Measurements from ENCODE around the gene STPG2. TPM values are rescaled to one million over a fixed set of nuclear protein-coding genes. Genes with fewer than 3 reads are reported as not detected.

The STPG2 gene
- total RNA-seq, 2 donors from 2014 or later, result not detected

DNA sequence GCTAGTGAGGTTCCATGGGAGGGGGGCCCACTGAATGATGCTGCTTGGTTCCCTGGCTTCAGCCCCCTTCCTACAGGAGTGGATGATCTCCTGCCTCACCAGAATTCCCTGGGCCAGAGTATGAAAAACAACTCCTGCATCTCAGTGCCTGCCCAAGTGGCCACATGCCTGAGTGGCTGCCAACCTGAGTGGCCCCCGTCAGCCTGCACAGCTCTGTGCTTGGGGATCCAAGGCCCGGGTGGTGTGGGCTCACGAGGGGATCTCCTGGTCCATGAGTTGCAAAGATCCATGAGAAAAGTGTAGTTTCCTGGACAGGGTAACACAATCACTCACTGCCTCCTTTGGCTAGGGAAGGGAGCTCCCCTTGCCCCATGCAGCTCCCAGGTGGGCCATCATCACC, 17.1 kb downstream of the STPG2 start:
- Mint-ChIP-seq H3K27ac (no peak overlapping the region), H3K27me3 (ENCODE audit: low read depth) (peaks cover 6% of the 10 kb centered on the region), H3K4me1 (ENCODE audit: low read depth) (no peaks in the 10 kb centered on the region), H3K36me3 (ENCODE audit: insufficient read depth in 2 of 2) (peaks cover 0 to 1% of the 10 kb centered on the region in 2 donors), H3K9me3 (peaks cover 8 to 11% of the 10 kb centered on the region in 2 donors), H3K4me3 (no peak overlapping the region)
- DNase-seq (no peak), ATAC-seq (replicated peaks in 1 of 2) (no peak)

DNA sequence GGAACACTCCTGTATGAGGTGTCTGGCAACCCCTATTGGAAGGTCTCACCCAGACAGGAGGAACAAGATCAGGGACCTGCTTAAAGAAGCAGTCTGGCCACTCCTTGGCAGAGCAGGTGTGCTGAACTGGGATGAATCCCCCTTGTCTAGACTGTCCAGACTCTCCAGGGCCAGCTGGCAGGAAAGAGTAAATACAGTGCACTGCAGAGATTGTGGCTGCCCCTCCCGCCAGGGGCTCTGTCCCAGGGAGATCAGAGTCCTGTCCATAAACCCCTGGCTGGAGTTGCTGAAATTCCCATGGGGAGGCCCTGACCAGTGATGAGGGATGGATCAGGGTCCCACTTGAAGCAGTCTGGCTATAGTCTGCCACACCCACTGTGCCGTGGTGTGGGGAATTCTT, 17.7 kb downstream of the STPG2 start:
- no peak overlapping the region for H3K4me3 Mint-ChIP-seq
- H3K27me3 Mint-ChIP-seq (ENCODE audit: low read depth), result peaks cover under 1% of the 10 kb centered on the region
- no peak for ATAC-seq (replicated peaks in 1 of 2)

DNA sequence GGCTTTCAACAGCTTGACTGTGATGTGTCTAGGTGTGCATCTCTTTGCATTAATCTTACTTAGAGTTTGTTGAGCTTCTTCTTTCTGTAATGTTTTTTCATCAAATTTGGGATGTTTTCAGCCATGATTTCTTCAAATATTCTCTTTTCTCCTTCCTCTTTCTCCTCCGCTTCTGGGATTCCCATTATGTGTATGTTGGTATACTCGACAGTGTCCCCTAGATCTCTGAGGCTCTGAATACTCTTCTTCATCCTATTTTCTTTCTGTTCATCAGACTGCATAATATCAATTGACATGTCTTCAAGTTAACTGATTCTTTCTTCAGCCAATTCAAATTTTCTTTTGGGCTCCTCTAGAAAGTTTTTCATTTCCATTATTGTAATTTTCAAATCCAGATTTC, 25.9 kb downstream of the STPG2 start:
- DNase-seq (no peak), ATAC-seq (replicated peaks in 1 of 2) (no peak)
- Mint-ChIP-seq H3K4me3 (no peak overlapping the region), H3K36me3 (ENCODE audit: insufficient read depth in 2 of 2) (peaks cover 2 to 5% of the 10 kb centered on the region in 2 donors), H3K27me3 (ENCODE audit: low read depth) (no peaks in the 10 kb centered on the region), H3K4me1 (ENCODE audit: low read depth) (no peaks in the 10 kb centered on the region), H3K9me3 (peaks cover 10 to 11% of the 10 kb centered on the region in 2 donors), H3K27ac (no peak overlapping the region)

More for the DNA sequence above, 17.7 kb downstream of the STPG2 start:
- H3K36me3 Mint-ChIP-seq (ENCODE audit: insufficient read depth in 2 of 2), result no peaks in the 10 kb centered on the region
- no peak for DNase-seq
- H3K9me3 Mint-ChIP-seq, result peaks cover 8 to 11% of the 10 kb centered on the region in 2 donors
- H3K4me1 Mint-ChIP-seq (ENCODE audit: low read depth), result no peaks in the 10 kb centered on the region
- H3K27ac Mint-ChIP-seq, result no peak overlapping the region

DNA sequence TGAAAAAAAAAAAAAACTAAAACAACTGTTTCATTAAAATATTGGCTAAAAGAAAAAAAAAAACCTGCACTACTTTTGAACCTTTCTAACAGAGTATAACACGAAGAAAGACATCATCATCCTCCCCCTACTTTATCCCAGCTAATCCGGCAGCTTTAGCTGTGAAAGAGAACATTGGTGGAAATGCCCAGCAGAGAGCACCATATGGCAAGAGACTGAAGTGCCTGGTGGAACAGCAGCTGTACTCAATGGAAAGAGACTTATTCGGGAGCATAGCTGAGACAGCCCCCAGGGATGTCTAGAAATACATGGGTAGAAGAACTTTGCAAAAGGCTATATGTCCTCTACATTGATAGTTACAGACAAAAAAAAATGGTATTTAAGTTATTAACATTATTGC, 30.3 kb downstream of the STPG2 start:
- Mint-ChIP-seq H3K27ac (no peak overlapping the region), H3K4me3 (no peak overlapping the region), H3K27me3 (ENCODE audit: low read depth) (no peaks in the 10 kb centered on the region), H3K4me1 (ENCODE audit: low read depth) (no peaks in the 10 kb centered on the region), H3K36me3 (ENCODE audit: insufficient read depth in 2 of 2) (peaks cover 2 to 5% of the 10 kb centered on the region in 2 donors), H3K9me3 (peaks cover 5% of the 10 kb centered on the region in 2 donors)
- DNase-seq, result no peak
- no peak for ATAC-seq (replicated peaks in 1 of 2)

DNA sequence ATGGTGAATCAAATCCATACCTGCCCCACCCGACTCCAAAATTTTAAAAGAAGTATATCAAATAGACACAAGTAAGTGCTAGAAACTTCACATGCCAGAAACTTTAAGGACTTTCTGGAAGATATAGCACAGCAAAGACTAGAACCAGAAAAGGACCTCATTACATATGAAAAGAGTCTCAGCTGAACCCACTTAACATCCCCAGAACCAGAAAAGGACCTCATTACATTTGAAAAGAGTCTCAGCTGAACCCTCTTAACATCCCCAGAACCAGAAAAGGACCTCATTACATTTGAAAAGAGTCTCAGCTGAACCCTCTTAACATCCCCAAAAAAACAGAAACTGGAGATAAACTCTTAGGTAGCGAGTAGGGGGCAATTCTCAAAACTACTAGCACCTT, 32.3 kb downstream of the STPG2 start:
- no peak for ATAC-seq (replicated peaks in 1 of 2)

DNA sequence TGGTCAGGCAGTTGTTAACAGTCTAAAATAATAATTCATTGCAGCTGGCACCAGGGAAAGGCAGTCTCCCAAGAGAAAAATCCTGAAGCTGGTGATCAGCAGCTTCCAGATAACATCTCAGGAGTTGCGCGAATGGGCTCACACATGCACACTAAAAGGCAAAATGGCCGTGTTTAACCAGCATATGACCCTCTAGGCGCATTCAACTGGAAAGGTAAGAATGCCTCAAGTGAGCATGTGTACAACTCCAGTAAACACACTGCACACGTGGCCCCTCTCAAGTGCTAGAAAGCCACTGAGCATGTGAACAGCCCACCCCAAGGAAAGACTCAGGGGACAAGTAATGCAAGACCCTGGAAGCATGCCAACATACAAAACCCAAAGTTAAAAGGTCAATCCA, 33.1 kb downstream of the STPG2 start:
- Mint-ChIP-seq H3K27me3 (ENCODE audit: low read depth) (no peaks in the 10 kb centered on the region), H3K9me3 (no peaks in the 10 kb centered on the region), H3K36me3 (ENCODE audit: insufficient read depth in 2 of 2) (no peaks in the 10 kb centered on the region), H3K4me3 (no peak overlapping the region), H3K4me1 (ENCODE audit: low read depth) (no peaks in the 10 kb centered on the region), H3K27ac (no peak overlapping the region)
- no peak for ATAC-seq (replicated peaks in 1 of 2)
- no peak for DNase-seq

More for the DNA sequence above, 32.3 kb downstream of the STPG2 start:
- H3K9me3 Mint-ChIP-seq, result no peaks in the 10 kb centered on the region
- no peak overlapping the region for H3K27ac Mint-ChIP-seq
- H3K4me3 Mint-ChIP-seq, result no peak overlapping the region
- H3K27me3 Mint-ChIP-seq (ENCODE audit: low read depth), result no peaks in the 10 kb centered on the region
- H3K4me1 Mint-ChIP-seq (ENCODE audit: low read depth), result no peaks in the 10 kb centered on the region
- no peaks in the 10 kb centered on the region for H3K36me3 Mint-ChIP-seq (ENCODE audit: insufficient read depth in 2 of 2)
- no peak for DNase-seq

DNA sequence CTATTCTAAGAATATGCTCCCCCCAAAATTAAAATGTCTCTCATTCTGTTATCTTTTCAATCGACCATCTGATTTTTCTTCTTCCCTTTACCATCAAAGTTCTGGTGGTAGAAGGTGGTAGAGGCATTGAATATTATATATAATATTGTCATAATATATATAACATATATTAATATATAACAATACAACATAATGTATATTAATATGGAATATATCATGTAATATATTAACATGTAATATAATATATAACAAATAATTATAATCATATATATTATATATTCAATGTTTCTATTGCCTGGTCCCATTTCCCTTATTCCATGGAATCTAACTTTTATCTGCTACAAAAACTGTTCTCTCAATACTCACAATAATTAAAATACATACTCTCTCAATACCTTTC, 40.6 kb downstream of the STPG2 start:
- DNase-seq, result no peak
- no peak for ATAC-seq (replicated peaks in 1 of 2)
- no peaks in the 10 kb centered on the region for H3K4me1 Mint-ChIP-seq (ENCODE audit: low read depth)
- no peak overlapping the region for H3K4me3 Mint-ChIP-seq
- no peaks in the 10 kb centered on the region for H3K27me3 Mint-ChIP-seq (ENCODE audit: low read depth)
- H3K36me3 Mint-ChIP-seq (ENCODE audit: insufficient read depth in 2 of 2), result no peaks in the 10 kb centered on the region
- peaks cover 0 to 2% of the 10 kb centered on the region in 2 donors for H3K9me3 Mint-ChIP-seq
- H3K27ac Mint-ChIP-seq, result no peak overlapping the region

DNA sequence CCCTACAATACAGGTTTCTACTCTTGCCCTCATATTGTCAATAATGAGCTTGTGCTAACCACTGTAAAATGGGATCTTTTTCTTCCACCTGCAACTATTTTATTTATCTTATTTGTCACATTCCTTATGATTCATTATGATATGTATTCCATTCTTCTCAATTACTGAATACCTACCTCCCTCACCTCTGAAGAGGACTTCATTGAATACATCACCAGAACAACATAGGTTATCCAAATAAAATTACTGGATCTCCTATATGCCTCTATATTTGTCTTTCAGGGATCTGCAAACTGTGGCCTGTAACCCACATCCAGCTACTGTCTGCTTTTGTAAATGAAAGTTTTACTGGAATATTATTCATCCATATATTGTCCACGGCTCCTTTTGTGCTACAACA, 41.3 kb downstream of the STPG2 start:
- Mint-ChIP-seq H3K27ac (no peak overlapping the region), H3K9me3 (peaks cover 0 to 2% of the 10 kb centered on the region in 2 donors), H3K4me3 (no peak overlapping the region), H3K27me3 (ENCODE audit: low read depth) (no peaks in the 10 kb centered on the region), H3K36me3 (ENCODE audit: insufficient read depth in 2 of 2) (no peaks in the 10 kb centered on the region), H3K4me1 (ENCODE audit: low read depth) (no peaks in the 10 kb centered on the region)
- ATAC-seq (replicated peaks in 1 of 2), result no peak
- no peak for DNase-seq

DNA sequence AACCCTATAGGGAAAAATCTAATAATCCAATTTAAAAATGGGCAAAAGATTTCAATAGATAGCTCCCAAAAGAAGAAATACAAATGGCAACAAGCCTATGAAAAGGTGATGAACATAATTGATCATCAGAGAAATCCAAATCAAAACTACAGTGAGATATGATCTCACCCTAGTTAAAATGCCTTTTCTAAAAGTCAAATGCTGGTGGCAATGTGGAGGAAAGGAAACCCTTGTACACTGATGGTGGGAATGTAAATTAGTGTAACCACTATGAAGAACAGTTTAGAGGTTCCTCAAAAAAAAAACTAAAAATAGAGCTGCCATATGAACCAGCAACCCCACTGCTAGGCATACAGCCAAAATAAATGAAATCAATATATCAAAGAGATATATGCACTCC, 44.5 kb downstream of the STPG2 start:
- DNase-seq (no peak), ATAC-seq (replicated peaks in 1 of 2) (no peak)
- H3K36me3 Mint-ChIP-seq (ENCODE audit: insufficient read depth in 2 of 2), result peaks cover 0 to 2% of the 10 kb centered on the region in 2 donors
- no peaks in the 10 kb centered on the region for H3K4me1 Mint-ChIP-seq (ENCODE audit: low read depth)
- no peaks in the 10 kb centered on the region for H3K27me3 Mint-ChIP-seq (ENCODE audit: low read depth)
- no peak overlapping the region for H3K4me3 Mint-ChIP-seq
- H3K9me3 Mint-ChIP-seq, result peaks cover 2% of the 10 kb centered on the region in 2 donors
- H3K27ac Mint-ChIP-seq, result no peak overlapping the region

DNA sequence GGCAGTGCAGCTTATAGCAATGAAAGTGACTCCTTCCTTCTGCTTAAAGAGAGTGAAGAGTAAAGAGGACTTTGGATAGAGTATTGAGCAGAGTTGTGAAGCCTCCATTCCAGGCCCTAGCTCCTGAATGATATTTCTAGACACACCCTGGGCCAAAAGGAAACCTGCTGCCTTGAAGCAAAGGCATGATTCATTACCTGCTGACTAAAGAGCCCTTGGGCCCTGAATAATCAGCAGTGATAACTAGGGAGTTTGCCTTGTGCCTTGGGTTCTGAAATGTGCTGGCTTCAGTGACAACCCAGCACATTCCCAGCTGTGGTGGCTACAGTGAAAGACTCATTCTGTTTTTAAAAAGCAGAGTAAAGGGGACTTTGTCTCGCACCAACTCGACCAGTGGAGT, 49.2 kb downstream of the STPG2 start:
- Mint-ChIP-seq H3K36me3 (ENCODE audit: insufficient read depth in 2 of 2) (peaks cover 0 to 2% of the 10 kb centered on the region in 2 donors), H3K4me3 (no peak overlapping the region), H3K27me3 (ENCODE audit: low read depth) (no peaks in the 10 kb centered on the region), H3K4me1 (ENCODE audit: low read depth) (no peaks in the 10 kb centered on the region), H3K27ac (no peak overlapping the region), H3K9me3 (peaks cover 0 to 2% of the 10 kb centered on the region in 2 donors)
- DNase-seq, result no peak
- no peak for ATAC-seq (replicated peaks in 1 of 2)

DNA sequence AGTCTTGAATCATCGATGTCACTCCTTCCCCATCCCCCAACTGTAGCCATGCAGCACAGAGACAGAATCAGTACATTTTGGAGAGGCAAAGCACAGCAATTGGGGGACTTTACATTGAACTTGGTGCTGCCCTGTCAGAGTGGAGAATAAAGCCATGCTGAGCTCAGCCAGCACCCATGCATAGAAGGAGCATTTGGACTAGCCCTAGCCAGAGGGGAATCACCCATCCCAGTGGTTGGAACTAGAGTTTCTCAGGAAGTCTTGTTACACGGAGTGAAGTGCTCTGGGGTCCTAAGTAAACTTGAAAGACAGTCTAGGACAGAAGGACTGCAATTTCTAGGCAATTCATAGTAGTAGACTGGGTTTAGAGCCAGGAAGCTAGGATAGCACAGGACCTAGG, 49.6 kb downstream of the STPG2 start:
- peaks cover 0 to 2% of the 10 kb centered on the region in 2 donors for H3K9me3 Mint-ChIP-seq
- no peak overlapping the region for H3K4me3 Mint-ChIP-seq
- peaks cover 0 to 2% of the 10 kb centered on the region in 2 donors for H3K36me3 Mint-ChIP-seq (ENCODE audit: insufficient read depth in 2 of 2)
- ATAC-seq (replicated peaks in 1 of 2), result no peak
- no peak overlapping the region for H3K27ac Mint-ChIP-seq
- H3K27me3 Mint-ChIP-seq (ENCODE audit: low read depth), result no peaks in the 10 kb centered on the region
- no peak for DNase-seq
- H3K4me1 Mint-ChIP-seq (ENCODE audit: low read depth), result no peaks in the 10 kb centered on the region

DNA sequence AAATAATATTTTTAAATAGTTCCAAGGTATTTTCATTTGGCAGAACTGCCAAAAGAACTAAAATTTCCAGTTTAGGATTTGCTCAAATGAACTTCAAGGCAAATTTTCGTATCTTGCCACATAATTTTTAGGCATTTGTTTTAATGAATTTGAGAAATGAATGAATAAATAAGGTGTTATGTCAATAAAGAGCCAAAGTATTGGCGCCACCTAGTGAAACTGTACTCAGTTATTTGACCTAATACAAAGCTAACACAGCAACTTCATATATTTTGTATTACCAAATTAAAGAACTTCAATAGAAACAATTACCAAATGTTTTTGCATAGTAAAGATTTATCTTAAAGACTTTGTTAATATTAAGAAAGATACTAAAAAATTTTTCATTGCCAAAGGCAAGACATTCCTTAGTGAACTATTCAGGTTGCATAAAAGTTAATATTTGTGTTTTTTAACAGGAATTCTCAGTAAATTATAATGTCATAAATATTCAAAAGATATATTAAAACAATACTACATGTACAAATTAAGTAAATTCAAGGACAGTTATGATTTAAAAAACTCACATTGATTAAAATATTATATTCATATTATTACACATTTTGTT, 50.3 kb downstream of the STPG2 start:
- H3K36me3 Mint-ChIP-seq (ENCODE audit: insufficient read depth in 2 of 2), result peaks cover 0 to 2% of the 10 kb centered on the region in 2 donors
- H3K4me1 Mint-ChIP-seq (ENCODE audit: low read depth), result no peaks in the 10 kb centered on the region
- H3K27ac Mint-ChIP-seq, result no peak overlapping the region
- DNase-seq, result no peak
- peaks cover 0 to 2% of the 10 kb centered on the region in 2 donors for H3K9me3 Mint-ChIP-seq
- no peaks in the 10 kb centered on the region for H3K27me3 Mint-ChIP-seq (ENCODE audit: low read depth)
- no peak for ATAC-seq (replicated peaks in 1 of 2)
- no peak overlapping the region for H3K4me3 Mint-ChIP-seq

DNA sequence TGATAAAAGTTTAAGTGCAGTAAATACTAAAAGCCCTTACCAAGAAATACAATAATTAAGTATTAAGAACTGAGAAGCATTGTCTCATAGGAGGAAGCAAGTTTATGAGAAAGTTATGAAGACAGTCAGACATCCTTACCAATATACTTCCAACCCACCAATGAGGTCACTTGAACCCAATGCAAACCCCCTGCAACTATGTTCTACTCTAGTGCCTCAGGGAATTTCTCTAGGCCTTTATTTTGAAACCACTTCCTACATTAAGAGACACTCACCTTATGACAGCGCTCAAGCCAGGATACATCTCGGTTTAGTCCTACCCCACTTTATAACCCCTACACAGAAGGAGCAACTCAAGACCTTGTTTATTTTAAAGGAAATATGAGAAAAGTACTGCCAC, 61.3 kb downstream of the STPG2 start:
- Mint-ChIP-seq H3K27me3 (ENCODE audit: low read depth) (no peaks in the 10 kb centered on the region), H3K36me3 (ENCODE audit: insufficient read depth in 2 of 2) (no peaks in the 10 kb centered on the region), H3K4me1 (ENCODE audit: low read depth) (no peaks in the 10 kb centered on the region), H3K27ac (no peak overlapping the region), H3K4me3 (no peak overlapping the region), H3K9me3 (peaks cover 0 to 2% of the 10 kb centered on the region in 2 donors)
- DNase-seq, result no peak
- ATAC-seq (replicated peaks in 1 of 2), result no peak

DNA sequence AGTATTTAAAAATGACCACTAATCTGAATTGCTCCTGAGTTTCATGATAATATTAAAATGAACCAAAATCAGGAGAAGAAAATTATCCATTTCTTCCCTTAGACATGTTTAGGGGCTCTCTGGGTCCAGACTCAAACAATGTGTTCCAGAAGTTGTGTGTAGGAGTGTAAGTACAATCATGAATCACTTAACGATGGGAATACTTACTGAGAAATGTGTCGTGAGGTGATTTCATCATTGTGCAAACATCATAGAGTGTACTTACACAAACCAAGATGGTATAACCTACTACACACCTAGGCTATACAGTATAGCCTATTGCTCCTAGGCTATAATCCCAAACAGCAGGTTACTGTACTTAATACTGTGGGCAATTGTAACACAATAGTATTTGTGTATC, 74.8 kb downstream of the STPG2 start:
- Mint-ChIP-seq H3K4me3 (no peak overlapping the region), H3K36me3 (ENCODE audit: insufficient read depth in 2 of 2) (no peaks in the 10 kb centered on the region), H3K27me3 (ENCODE audit: low read depth) (peaks cover 7% of the 10 kb centered on the region), H3K4me1 (ENCODE audit: low read depth) (no peaks in the 10 kb centered on the region), H3K9me3 (peaks cover 3 to 5% of the 10 kb centered on the region in 2 donors), H3K27ac (no peak overlapping the region)
- no peak for ATAC-seq (replicated peaks in 1 of 2)
- no peak for DNase-seq
